ENCODE data around the gene SIM1. TPM values are rescaled to one million over a fixed set of nuclear protein-coding genes. Genes with fewer than 3 reads are reported as not detected.

Gene SIM1
- total RNA-seq, 4 donors from 2014 or later, result not detected

GRCh38 chr6:100339574-100340255 is 125.0 kb downstream of the SIM1 start:
- TF ChIP-seq CTCF (IDR thresholded peaks at IDR 0.05) (no peak), POLR2AphosphoS5 (IDR thresholded peaks at IDR 0.05) (no peak), POLR2A (IDR thresholded peaks at IDR 0.05) (no peak), EP300 (IDR thresholded peaks at IDR 0.05) (no peak)
- no peaks in the 10 kb centered on the region for H3K36me3 ChIP-seq
- H3K9me3 ChIP-seq, result no peaks in the 10 kb centered on the region
- WGBS, 2 donors (ENCODE audit: low coverage in 1 of 2), result 50 to 86% methylated on average over 1 to 4 of the region's 4 CpGs
- H3K4me1 ChIP-seq, result no peaks in the 10 kb centered on the region
- H3K27me3 ChIP-seq, result no peaks in the 10 kb centered on the region
- no peak overlapping the region for H3K4me3 ChIP-seq
- H3K27ac ChIP-seq, result no peak overlapping the region
- no peak for ATAC-seq

GRCh38 chr6:100338090-100338489 is 126.6 kb downstream of the SIM1 start:
- no peaks in the 10 kb centered on the region for H3K36me3 ChIP-seq
- WGBS, 2 donors (ENCODE audit: low coverage in 1 of 2), result 68 to 78% methylated on average over 2 of the region's 2 CpGs

DNA sequence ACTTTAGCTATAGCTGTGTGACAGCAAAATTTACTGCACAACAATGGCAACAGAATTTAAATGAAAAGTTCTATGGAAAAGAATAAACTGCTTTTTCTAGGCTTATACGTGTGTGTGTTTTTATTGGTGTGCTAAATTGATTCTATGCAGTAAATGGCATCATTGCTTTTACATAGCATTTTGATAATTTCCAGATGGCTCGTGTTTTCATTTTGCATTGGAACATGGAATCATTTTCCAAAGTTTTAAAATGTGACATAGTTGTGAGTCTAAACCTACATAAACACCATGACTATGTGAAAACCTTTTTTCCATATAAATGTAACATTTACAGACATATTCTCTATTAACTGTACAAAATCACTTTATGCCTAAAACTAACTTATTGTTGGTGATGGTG is 127.8 kb downstream of the SIM1 start:
- Histone ChIP-seq H3K9me3 (no peaks in the 10 kb centered on the region), H3K27me3 (no peaks in the 10 kb centered on the region), H3K27ac (no peak overlapping the region), H3K4me3 (no peak overlapping the region), H3K4me1 (no peaks in the 10 kb centered on the region), H3K36me3 (no peaks in the 10 kb centered on the region)
- ATAC-seq, result no peak
- WGBS, 2 donors (ENCODE audit: low coverage in 1 of 2), result 48 to 56% methylated on average over 2 of the region's 2 CpGs
- no peak for TF ChIP-seq EP300 (IDR thresholded peaks at IDR 0.05)
- TF ChIP-seq POLR2AphosphoS5 (IDR thresholded peaks at IDR 0.05), result no peak
- TF ChIP-seq CTCF (IDR thresholded peaks at IDR 0.05), result no peak
- TF ChIP-seq POLR2A (IDR thresholded peaks at IDR 0.05), result no peak

More at GRCh38 chr6:100338090-100338489, 126.6 kb downstream of the SIM1 start:
- ATAC-seq, result no peak
- Histone ChIP-seq H3K27me3 (no peaks in the 10 kb centered on the region), H3K27ac (no peak overlapping the region), H3K9me3 (no peaks in the 10 kb centered on the region), H3K4me1 (no peaks in the 10 kb centered on the region), H3K4me3 (no peak overlapping the region)
- TF ChIP-seq CTCF (IDR thresholded peaks at IDR 0.05) (no peak), EP300 (IDR thresholded peaks at IDR 0.05) (no peak), POLR2A (IDR thresholded peaks at IDR 0.05) (no peak), POLR2AphosphoS5 (IDR thresholded peaks at IDR 0.05) (no peak)

- 13% methylated on average over 1 of the region's 1 CpG for WGBS, 2 donors (ENCODE audit: low coverage in 1 of 2)
- H3K27ac ChIP-seq, result no peak overlapping the region
- no peak overlapping the region for H3K4me3 ChIP-seq
- H3K9me3 ChIP-seq, result no peaks in the 10 kb centered on the region
- H3K4me1 ChIP-seq, result no peaks in the 10 kb centered on the region
- no peaks in the 10 kb centered on the region for H3K36me3 ChIP-seq
- H3K27me3 ChIP-seq, result no peaks in the 10 kb centered on the region
- no peak for ATAC-seq
- TF ChIP-seq POLR2A (IDR thresholded peaks at IDR 0.05), result no peak
- no peak for TF ChIP-seq EP300 (IDR thresholded peaks at IDR 0.05)
- no peak for TF ChIP-seq CTCF (IDR thresholded peaks at IDR 0.05)
- no peak for TF ChIP-seq POLR2AphosphoS5 (IDR thresholded peaks at IDR 0.05)
Observed at GRCh38 chr6:100335991-100336390, 128.7 kb downstream of the SIM1 start.
